DMS153 treated with DMSO at 0.1 percent for 48 hours (cell line): ENCODE data around the gene ST3GAL2.

Experiments used
- DNase-seq: peaks from one replicate; lab custom pipeline; 2025; ENCODE audit not compliant: unreplicated experiment; lab: John Stamatoyannopoulos, UW

ST3GAL2 gene

GRCh38 chr16:70438969-70439862, at the start of gene ST3GAL2:
Gene ST3GAL2 (minus strand): TSS chr16:70439100. CDS start chr16:70398530, 40,570 bp downstream.
- peak; percentile 78 for DNase-seq

DNA sequence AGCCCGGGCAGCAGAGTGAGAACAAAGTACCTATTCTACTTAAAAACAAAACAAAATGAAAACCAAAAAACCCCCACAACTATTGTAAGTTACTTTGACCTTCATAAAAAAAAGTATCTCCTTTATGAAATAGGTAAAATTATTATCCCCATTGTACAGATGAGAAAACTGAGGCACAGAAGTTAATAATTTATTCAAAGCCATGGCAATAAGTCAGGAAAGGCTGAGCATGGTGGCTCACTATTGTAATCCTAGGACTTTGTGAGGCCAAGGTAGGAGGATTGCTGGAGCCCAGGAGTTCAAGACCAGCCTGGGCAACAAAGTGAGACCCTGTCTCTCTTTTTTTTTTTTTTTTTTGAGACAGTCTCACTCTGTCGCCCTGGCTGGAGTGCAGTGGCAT, 46.0 kb upstream of the ST3GAL2 start:
- DNase-seq = no peak

DNA sequence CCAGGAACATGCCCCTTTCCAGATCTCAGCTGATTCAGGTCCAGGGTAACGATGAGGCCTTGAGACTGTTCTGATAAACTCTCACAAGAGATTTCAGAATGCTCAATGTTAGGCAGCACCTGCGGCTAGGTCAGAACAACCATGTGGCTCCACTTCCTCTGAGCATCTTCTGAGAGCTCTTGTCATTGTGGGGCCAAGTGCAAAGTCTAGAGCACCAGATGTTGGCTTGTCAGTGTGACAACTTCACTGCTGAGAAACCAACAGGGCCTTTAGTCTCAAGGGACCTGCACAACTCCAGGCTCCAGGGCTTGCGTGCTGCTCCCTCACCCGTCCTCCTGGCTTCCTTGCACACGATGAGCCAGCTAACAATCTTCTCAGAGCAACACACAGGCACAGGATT, 44.5 kb upstream of the ST3GAL2 start:
- DNase-seq = no peak

DNA sequence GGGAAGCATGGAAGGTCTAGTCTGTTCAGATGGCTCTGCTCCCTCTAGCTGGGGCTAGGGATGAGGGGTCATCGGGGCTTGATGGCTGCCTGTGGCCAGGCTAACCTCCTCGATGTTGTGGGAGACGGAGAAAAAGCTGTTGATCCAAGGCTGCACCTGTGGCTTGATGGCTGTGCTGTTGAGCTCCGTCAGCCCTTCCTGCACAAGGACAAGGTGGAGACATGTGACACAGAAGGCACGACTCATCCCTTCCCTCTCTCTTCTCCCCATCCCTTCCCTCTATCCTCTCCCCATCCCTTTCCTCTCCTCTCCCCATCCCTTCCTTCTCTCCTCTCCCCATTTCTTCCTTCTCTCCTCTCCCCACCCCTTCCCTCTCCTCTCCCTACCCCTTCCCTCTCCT, 43.7 kb upstream of the ST3GAL2 start:
- no peak for DNase-seq

- DNase-seq = no peak
These were observed 43.1 kb upstream of the ST3GAL2 start for GRCh38 chr16:70481929-70482536.

DNA sequence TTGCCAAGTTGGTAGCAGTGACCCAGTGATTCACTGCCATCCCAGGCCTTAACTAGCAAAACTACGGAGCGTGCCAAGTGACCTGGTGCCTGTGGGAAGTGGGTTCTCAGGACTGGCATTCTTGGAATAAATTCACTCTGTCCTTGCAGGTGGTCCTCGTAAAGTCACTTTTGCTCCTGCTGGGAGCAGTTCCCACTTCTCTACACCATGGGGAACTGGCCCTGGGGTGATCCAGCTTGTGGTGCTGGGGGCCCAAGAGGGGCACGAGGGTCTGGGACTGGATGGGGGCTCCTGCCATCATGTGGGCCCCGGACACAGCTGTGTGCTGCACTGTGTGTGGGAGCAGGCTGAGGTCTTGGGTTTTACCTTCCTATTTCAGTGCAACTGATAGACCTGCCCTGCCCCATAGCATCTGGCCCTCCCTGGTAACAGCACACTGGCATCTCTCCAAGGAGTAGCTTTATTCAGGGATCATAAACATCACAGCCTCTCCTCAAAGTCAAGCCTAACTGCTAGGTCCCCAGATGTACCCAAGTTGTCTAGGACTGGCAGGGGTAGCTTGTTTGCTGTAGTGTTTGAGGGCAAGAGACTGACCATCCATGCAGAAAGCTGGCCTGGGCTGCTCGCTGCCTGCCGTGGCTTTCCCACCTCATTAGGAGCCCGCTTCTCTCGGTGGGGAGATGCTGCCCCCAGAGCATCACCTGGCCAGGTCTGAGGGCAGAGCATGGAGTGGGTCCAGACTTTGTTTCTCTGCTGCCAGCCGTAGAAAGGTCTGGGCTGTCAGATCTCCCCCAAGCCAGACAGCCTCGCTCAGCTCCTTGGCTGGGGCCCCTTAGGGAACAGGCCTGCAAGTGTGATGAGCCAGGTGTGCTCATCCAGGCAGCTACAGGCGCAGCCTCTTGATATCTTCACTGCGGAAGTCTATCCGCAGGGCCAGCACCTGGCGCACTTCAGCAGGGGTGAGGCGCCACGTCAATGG, 41.5 kb upstream of the ST3GAL2 start:
- no peak for DNase-seq

- DNase-seq = no peak
These were observed 40.0 kb upstream of the ST3GAL2 start for GRCh38 chr16:70478912-70479341.

GRCh38 chr16:70478169-70478568, 39.3 kb upstream of the ST3GAL2 start:
- DNase-seq = no peak

DNA sequence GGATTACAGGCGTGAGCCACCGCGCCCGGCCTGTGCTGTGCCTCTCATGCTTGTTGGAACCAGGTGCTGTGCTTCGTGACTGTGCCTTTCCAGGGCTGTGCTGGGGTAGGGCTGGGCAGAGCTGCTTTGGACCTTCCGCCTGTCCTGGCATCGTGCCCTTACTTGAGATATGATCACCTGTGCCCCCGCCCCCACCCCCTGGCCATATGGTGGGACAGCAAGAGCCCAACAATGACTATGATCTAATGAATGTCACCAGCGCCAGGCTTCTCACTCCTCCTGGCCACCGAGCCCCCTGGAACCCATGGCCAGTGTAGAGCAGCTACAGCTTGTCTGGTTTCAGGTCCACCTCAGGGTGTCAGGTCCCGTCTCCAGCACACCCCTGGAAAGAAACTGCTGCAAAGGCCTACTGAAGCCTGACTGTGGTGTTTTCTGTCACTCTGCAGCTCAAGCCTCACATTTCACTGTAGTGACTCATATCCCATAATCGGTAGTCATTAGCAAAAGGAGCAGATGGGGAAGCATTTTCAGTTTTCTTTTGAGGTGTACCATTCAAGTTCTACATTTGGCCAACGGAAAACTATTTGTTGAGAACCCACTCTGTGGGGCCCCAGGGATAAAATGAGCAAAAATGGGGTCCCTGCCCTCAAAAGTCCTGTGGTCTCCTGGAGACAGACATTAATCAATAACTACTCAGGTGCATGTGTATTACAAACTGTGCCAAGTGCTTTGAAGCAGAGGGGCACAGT, 37.5 kb upstream of the ST3GAL2 start:
- DNase-seq = no peak

- DNase-seq = no peak
These were observed 36.4 kb upstream of the ST3GAL2 start for GRCh38 chr16:70475054-70475871.

- no peak for DNase-seq
These were observed 35.6 kb upstream of the ST3GAL2 start for GRCh38 chr16:70474320-70475053.

GRCh38 chr16:70473446-70474319, 34.8 kb upstream of the ST3GAL2 start:
- no peak for DNase-seq

- no peak for DNase-seq
These were observed 34.0 kb upstream of the ST3GAL2 start for GRCh38 chr16:70472786-70473433.

GRCh38 chr16:70470927-70471341, 32.0 kb upstream of the ST3GAL2 start:
- DNase-seq = no peak

- no peak for DNase-seq
These were observed 31.4 kb upstream of the ST3GAL2 start for GRCh38 chr16:70470141-70470926.

GRCh38 chr16:70468776-70469525, 30.1 kb upstream of the ST3GAL2 start:
- no peak for DNase-seq
